ENCODE measurements around the gene ZBTB16.

Gene ZBTB16

DNA sequence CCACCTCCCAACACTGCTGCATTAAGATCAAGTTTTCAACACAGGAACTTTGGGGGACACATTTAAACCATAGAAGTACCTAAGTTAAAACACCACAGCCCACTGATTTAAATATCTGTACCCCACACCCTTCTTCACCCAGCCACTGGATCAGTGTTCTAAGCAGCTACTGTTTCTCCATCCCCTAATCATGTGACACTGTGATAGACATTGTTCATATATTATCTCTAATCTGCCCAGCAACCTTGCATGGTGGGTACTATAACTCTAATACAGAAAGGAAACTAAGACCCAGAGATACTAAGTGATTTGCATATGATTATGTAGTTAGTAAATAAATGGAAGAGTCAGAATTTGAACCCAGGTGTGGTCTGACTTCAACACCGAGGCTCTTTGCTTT is 166.2 kb downstream of the ZBTB16 start:
- Histone ChIP-seq H3K9me3 (ENCODE audit: severe bottlenecking) (no peaks in the 10 kb centered on the region), H3K36me3 (no peaks in the 10 kb centered on the region), H3K27ac (no peak overlapping the region), H3K27me3 (ENCODE audit: insufficient read depth, low read depth, severe bottlenecking) (no peaks in the 10 kb centered on the region), H3K4me3 (ENCODE audit: low read depth, low read length) (no peak overlapping the region)
- no peak for DNase-seq
- TF ChIP-seq, protein P1, sequence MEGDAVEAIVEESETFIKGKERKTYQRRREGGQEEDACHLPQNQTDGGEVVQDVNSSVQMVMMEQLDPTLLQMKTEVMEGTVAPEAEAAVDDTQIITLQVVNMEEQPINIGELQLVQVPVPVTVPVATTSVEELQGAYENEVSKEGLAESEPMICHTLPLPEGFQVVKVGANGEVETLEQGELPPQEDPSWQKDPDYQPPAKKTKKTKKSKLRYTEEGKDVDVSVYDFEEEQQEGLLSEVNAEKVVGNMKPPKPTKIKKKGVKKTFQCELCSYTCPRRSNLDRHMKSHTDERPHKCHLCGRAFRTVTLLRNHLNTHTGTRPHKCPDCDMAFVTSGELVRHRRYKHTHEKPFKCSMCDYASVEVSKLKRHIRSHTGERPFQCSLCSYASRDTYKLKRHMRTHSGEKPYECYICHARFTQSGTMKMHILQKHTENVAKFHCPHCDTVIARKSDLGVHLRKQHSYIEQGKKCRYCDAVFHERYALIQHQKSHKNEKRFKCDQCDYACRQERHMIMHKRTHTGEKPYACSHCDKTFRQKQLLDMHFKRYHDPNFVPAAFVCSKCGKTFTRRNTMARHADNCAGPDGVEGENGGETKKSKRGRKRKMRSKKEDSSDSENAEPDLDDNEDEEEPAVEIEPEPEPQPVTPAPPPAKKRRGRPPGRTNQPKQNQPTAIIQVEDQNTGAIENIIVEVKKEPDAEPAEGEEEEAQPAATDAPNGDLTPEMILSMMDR (IDR thresholded peaks at IDR 0.05; ENCODE audit: low read depth, low read length) = no peak

DNA sequence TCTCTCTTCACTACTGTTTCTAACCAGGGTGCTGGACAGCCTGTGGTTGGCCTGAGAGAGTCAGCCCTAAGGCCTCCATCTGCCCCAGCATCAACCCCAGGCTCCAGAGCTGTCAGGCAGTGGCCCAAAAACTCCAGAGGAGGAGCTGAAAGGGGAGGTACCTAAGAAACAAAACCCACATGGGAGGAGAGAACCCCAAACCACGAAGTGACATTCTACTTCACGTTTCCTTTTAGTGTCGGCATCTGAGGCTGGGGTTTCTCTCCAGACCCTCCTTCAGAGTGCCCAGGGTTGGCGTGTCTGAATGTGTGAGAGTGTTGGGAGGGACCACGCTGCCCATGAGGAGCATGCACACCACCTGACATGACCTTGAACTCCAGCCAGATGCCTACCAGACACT is 166.8 kb downstream of the ZBTB16 start:
- H3K4me3 ChIP-seq (ENCODE audit: low read depth, low read length) = no peak overlapping the region
- no peak for DNase-seq
- no peaks in the 10 kb centered on the region for H3K9me3 ChIP-seq (ENCODE audit: severe bottlenecking)
- H3K36me3 ChIP-seq = no peaks in the 10 kb centered on the region
- TF ChIP-seq, protein P1 (IDR thresholded peaks at IDR 0.05; ENCODE audit: low read depth, low read length) = no peak
- H3K27me3 ChIP-seq (ENCODE audit: insufficient read depth, low read depth, severe bottlenecking) = no peaks in the 10 kb centered on the region
- no peak overlapping the region for H3K27ac ChIP-seq

DNA sequence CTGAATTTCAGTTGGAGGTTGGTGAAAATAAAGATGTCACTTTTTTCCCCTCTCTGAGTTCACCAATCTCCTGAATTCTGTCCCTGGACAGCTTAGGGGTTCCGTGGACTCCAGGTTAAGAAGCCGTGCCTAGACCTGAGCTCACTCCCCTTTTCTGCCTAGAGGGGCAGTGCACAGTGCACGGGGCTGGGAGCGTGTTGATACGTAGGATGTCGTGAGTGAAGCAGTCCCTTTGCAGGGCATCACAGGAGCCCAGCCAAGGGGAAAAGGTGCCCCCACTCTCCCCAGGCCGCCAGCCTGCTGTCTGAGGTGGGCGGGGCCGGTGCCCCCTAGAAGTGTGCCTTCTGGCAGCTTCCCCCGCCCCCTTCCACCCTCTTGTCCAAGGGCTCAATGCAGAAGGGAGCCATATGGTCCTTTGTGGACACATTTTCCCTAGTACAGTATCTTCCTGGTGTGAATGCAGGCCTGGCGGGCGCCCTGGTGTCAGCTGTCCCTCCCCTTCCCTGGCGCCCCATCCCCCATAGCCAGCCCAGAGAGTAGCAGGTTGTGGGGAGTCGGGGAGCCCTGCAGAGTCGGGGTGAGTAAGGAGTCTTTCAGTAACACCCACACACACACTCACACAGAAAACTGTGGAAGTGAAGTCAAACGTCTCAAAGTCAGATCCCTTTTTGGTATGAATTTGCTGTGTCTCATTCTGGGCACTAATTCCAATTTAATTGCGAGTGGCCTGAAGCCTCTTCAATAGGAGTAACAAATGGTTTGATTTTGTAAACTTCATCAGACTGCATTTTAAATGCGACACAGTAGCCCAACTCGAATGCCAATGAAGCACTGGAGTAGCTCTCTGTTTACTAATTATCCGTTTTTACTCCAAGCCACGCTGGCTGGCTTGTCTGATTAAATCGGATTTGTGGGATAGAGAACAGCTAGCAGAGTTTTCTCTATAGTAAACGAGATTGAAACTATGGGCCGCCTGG is 169.2 kb downstream of the ZBTB16 start:
- DNase-seq = peak; percentile 91
- no peaks in the 10 kb centered on the region for H3K27me3 ChIP-seq (ENCODE audit: insufficient read depth, low read depth, severe bottlenecking)

DNA sequence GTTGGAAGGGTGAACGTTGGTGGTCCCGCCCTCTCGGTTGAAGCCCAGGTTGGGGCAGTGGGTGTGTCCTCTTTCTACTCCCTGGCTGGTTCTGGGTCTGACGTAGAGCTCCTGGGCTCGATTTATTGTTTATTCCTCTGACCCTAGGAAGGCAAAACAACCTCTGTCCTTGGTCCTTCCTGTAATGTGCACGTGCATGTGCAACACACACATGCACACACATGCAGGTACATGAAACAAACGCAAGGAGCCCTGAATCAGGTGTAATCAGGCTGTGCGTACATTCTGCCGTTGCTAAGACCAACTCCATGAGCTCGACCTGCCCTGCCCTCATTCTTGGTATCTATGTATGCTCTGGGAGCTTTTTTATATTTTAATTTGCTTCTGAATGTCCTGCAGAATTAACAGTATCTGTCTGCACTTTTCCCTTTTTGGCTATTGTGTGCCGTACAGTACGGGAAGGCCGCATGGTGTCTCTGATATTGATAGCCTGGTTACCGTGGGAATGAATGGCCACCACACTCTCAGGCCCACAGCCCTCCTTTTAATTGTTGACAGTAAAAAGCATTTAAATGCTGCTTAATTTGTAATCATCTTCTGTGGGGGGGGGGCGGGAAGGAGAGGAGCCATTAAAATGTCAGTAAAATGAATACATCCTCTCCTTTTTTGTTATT is 170.7 kb downstream of the ZBTB16 start:
- Histone ChIP-seq H3K27me3 (ENCODE audit: insufficient read depth, low read depth, severe bottlenecking) (no peaks in the 10 kb centered on the region), H3K27ac (peak overlapping the region; percentile 90), H3K36me3 (no peaks in the 10 kb centered on the region), H3K4me3 (ENCODE audit: low read depth, low read length) (no peak overlapping the region), H3K9me3 (ENCODE audit: severe bottlenecking) (no peaks in the 10 kb centered on the region)
- no peak for DNase-seq
- TF ChIP-seq, protein P1 (IDR thresholded peaks at IDR 0.05; ENCODE audit: low read depth, low read length) = no peak

More for the DNA sequence above, 169.2 kb downstream of the ZBTB16 start:
- no peaks in the 10 kb centered on the region for H3K36me3 ChIP-seq
- H3K27ac ChIP-seq = peak overlapping the region; percentile 90
- peak overlapping the region; percentile 38 for H3K4me3 ChIP-seq (ENCODE audit: low read depth, low read length)
- TF ChIP-seq, protein P1 (IDR thresholded peaks at IDR 0.05; ENCODE audit: low read depth, low read length) = peak; percentile 36; the same call in 1 of the 2 replicates
- H3K9me3 ChIP-seq (ENCODE audit: severe bottlenecking) = no peaks in the 10 kb centered on the region

DNA sequence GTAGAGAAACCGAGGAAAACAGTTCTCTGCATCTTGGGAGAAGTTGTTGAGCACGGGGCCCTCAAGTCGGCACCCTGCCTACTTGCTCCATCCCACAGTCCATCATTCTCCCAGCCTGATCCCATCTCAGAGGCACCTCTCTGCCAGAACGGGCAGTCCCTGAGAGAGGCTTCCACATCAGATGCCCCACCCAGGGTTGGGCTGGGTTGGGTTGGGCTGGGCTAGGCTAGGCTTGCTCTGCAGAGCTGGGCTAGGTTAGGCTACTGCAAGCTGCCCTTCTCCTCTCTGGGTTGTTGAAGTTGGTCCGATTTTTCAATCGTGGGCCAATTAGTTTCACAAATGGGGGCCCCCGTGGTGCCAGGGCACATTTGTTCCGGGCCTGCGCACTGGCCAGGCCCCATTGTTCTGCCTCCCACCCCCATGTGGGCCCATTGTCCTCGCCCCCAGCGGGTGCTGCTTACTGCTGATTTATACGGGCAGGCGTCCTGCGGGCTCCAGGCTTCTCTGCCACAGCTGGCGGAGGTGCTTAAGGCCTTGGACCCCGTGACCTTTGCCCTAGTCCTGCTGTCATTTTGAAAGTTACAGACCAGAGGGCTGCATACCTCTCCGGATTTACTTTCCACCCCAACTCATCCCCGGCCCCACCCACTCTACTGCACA is 173.0 kb downstream of the ZBTB16 start:
- Histone ChIP-seq H3K4me3 (ENCODE audit: low read depth, low read length) (no peak overlapping the region), H3K27me3 (ENCODE audit: insufficient read depth, low read depth, severe bottlenecking) (no peaks in the 10 kb centered on the region), H3K27ac (no peak overlapping the region), H3K9me3 (ENCODE audit: severe bottlenecking) (no peaks in the 10 kb centered on the region), H3K36me3 (no peaks in the 10 kb centered on the region)
- TF ChIP-seq, protein P1 (IDR thresholded peaks at IDR 0.05; ENCODE audit: low read depth, low read length) = no peak
- DNase-seq = no peak

Data from WERI-Rb-1 (cell line).